Rectal smooth muscle tissue (tissue), 1 donor: Measurements from ENCODE around the gene ADAMTS13.
"Not testable (repeated sequence)": the region's sequence is repeated elsewhere in the genome, so short reads cannot be mapped to it uniquely, and the experiment has no call there.

ENCODE experiments used
- H3K27ac ChIP-seq: one replicate; pipeline ENCODE4 v1.7.0; 2013; ENCODE audit warnings: low read depth, low read length, inconsistent platforms
- H3K27me3 ChIP-seq: one replicate; pipeline ENCODE4 v1.7.0; 2013; ENCODE audit warnings: low read length; ENCODE audit not compliant: control insufficient read depth, insufficient read depth
- H3K36me3 ChIP-seq: one replicate; pipeline ENCODE4 v1.7.0; 2013; ENCODE audit warnings: low read length; ENCODE audit not compliant: control insufficient read depth, insufficient read depth
- H3K4me1 ChIP-seq: one replicate; pipeline ENCODE4 v1.7.0; 2013; ENCODE audit warnings: low read length; ENCODE audit not compliant: control insufficient read depth, insufficient read depth
- H3K4me3 ChIP-seq: one replicate; pipeline ENCODE4 v1.7.0; 2013; ENCODE audit warnings: low read length
- H3K9ac ChIP-seq: one replicate; pipeline ENCODE4 v1.7.0; 2013; ENCODE audit warnings: low read length

ADAMTS13 gene

GRCh38 chr9:133383438-133383837, 38.7 kb upstream of the ADAMTS13 start:
- Histone ChIP-seq H3K27ac (no peak overlapping the region), H3K4me3 (no peak overlapping the region)

DNA sequence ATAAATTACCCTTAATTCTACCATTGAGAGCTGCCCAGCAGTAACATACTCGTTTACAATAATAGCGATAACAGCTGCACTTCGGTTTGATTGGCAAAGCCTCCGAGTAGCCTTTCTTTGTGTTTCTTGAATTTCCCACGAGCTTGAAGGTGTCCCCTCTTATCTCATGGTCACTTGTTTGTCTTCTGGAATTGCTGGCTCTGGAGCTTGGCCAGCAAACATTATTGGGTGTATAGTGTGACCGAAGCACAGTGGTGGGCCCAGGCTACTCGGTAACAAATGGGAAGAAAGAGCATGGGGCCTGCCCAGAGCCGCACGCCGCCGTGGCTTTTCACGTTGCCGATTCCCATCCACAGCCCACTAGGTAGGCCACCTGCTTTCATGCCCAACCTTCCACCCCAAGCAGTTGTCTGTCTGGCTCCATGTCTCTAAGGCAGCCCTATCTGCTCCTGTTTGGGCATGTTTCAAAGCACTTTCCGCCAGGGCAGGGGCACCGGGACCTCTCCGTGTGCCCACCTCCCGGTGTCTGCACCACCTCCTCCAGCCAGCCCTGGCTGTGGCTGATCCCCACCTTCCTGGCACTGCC, 37.3 kb upstream of the ADAMTS13 start:
- Histone ChIP-seq H3K36me3 (no peaks in the 10 kb centered on the region), H3K9ac (no peak overlapping the region), H3K27ac (no peak overlapping the region), H3K4me3 (no peak overlapping the region), H3K27me3 (no peaks in the 10 kb centered on the region), H3K4me1 (no peaks in the 10 kb centered on the region)

More at GRCh38 chr9:133383438-133383837, 38.7 kb upstream of the ADAMTS13 start:
- Histone ChIP-seq H3K4me1 (no peaks in the 10 kb centered on the region), H3K36me3 (no peaks in the 10 kb centered on the region), H3K9ac (no peak overlapping the region), H3K27me3 (no peaks in the 10 kb centered on the region)

DNA sequence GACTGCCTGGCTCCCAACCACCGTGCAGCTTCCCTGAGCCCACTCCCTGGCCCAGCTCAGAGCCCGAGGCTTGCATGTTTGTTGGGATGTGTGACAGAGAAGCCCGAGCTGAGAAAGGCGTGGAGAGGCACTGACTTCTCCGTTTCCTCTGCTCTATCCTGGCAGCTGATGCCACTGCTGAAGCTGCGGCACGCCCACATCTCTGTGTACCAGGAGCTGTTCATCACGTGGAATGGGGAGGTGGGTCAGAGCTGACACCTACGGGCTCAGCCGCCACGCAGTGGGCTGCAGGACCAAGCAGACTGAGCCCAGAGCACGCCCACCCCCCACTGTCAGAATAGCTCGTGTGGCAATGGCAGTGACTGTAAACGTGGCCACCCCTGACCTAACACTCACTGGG, 36.7 kb upstream of the ADAMTS13 start:
- Histone ChIP-seq H3K9ac (no peak overlapping the region), H3K27ac (no peak overlapping the region), H3K27me3 (no peaks in the 10 kb centered on the region), H3K36me3 (no peaks in the 10 kb centered on the region), H3K4me3 (no peak overlapping the region), H3K4me1 (no peaks in the 10 kb centered on the region)

DNA sequence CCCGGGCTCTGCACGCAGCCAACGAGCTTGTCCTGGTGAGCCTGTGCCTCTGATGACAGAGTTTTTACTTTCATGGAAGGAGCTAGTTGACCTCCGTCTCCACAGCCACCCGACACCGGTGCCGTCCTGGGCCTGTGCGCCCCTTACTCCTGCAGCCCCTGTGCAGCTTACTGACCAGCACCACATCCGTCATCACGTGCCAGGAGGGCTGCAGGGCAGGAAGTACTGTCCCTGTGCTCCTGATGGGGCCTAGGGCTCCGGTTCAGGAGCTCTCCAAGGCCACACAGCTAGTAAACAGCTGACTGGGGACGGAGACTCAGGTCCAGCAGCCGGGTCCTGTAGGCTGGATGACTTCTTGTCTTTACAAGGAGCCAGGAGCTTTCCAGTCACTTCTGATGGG, 35.8 kb upstream of the ADAMTS13 start:
- Histone ChIP-seq H3K36me3 (no peaks in the 10 kb centered on the region), H3K27ac (no peak overlapping the region), H3K4me3 (no peak overlapping the region), H3K9ac (no peak overlapping the region), H3K27me3 (no peaks in the 10 kb centered on the region), H3K4me1 (no peaks in the 10 kb centered on the region)

DNA sequence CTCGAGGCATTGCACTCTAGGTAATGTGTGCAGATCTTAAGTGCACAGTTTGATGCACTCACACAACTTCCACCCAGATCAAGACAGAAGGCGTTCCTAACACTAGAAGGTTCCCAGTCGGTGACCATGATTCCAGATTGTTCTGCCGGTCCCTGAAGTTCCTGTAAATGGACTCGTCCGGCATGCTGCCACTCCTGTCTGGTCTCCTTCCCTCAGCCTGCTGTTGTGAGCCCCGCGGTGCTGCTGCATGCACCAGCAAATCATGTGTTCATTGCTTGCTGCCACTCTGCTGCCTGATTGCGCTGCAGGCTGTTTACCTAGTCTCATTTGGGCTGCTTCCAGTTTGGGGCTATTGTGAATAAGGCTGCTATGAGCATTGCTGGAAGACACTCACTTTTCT, 34.5 kb upstream of the ADAMTS13 start:
- Histone ChIP-seq H3K4me3 (no peak overlapping the region), H3K27me3 (no peaks in the 10 kb centered on the region), H3K4me1 (no peaks in the 10 kb centered on the region), H3K9ac (no peak overlapping the region), H3K27ac (no peak overlapping the region), H3K36me3 (no peaks in the 10 kb centered on the region)

DNA sequence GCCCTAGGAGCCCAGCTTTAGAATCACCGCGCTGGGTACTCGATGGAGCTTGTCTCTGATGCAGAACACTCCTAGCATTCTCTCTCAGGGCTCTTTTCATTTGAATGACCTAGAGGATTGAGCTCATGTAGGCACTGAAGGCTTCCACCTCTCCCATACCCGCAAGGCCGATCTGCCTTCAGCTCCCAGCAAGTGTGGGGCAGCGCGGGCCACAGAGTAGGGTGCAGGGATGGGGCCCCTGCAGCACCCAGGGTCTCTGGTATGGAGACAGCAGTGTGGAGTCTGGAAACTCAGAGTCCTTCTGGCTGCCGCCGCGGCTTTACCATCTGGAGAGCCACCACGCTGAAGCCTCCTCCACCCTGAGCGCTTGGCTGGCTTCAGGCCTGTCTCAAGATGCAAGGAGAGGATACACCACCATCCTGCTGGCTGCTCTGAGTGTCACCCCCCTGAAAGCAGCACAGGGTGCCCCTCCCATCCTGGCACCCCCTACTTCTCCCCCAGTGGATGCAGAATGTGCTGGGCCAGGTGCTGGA, 33.1 kb upstream of the ADAMTS13 start:
- Histone ChIP-seq H3K4me1 (no peaks in the 10 kb centered on the region), H3K9ac (no peak overlapping the region), H3K36me3 (no peaks in the 10 kb centered on the region), H3K27me3 (no peaks in the 10 kb centered on the region), H3K4me3 (no peak overlapping the region), H3K27ac (no peak overlapping the region)

DNA sequence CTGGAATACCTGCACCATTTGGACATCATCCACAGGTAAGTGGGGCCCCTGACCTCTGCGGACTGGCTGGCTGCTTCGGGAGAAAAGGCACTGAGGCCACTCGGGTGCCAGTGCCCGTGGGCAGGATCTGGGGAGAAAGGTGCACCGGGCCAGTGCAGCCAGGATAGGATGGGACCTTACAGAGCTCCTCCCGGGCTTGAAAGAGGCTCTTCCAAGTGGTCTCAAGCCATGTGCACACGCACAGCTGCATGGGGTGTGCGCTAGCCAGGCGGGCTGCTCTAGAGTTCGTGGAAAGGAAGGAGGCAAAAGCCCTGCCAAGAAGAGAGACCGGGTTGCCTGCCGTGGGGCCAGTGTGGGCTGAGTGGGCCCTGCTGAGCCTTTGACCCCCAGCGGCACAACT, 32.6 kb upstream of the ADAMTS13 start:
- no peaks in the 10 kb centered on the region for H3K4me1 ChIP-seq
- H3K36me3 ChIP-seq = no peaks in the 10 kb centered on the region
- no peak overlapping the region for H3K9ac ChIP-seq
- H3K4me3 ChIP-seq = no peak overlapping the region
- H3K27ac ChIP-seq = no peak overlapping the region
- no peaks in the 10 kb centered on the region for H3K27me3 ChIP-seq

DNA sequence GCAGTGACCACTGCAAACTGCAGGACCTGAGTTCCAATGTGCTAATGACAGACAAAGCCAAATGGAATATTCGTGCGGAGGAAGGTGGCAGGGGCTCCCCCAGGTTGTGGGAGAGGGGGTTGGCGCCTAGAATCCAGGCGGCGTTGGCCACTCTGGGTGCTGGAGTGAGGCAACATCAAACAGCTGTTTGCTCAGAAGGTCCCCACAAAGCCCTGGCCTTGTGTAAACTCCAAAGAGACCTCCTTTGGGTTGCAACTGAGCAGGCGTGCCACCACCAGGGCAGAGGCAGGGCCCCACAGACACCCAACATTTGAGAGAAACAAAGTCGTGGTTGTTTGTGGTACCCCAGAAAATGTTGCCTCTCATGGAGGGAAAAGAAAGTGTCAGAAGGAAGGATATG, 31.5 kb upstream of the ADAMTS13 start:
- H3K27ac ChIP-seq = no peak overlapping the region
- H3K27me3 ChIP-seq = peaks cover 2% of the 10 kb centered on the region
- no peak overlapping the region for H3K9ac ChIP-seq
- H3K36me3 ChIP-seq = no peaks in the 10 kb centered on the region
- no peaks in the 10 kb centered on the region for H3K4me1 ChIP-seq
- no peak overlapping the region for H3K4me3 ChIP-seq

DNA sequence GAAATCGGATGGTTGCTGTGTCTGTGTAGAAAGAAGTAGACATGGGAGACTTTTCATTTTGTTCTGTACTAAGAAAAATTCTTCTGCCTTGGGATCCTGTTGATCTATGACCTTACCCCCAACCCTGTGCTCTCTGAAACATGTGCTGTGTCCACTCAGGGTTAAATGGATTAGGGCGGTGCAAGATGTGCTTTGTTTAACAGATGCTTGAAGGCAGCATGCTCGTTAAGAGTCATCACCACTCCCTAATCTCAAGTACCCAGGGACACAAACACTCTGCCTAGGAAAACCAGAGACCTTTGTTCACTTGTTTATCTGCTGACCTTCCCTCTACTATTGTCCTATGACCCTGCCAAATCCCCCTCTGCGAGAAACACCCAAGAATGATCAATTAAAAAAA, 30.7 kb upstream of the ADAMTS13 start:
- H3K27ac ChIP-seq, H3K36me3 ChIP-seq, H3K9ac ChIP-seq, H3K4me1 ChIP-seq, H3K4me3 ChIP-seq, H3K27me3 ChIP-seq: not testable (repeated sequence)

DNA sequence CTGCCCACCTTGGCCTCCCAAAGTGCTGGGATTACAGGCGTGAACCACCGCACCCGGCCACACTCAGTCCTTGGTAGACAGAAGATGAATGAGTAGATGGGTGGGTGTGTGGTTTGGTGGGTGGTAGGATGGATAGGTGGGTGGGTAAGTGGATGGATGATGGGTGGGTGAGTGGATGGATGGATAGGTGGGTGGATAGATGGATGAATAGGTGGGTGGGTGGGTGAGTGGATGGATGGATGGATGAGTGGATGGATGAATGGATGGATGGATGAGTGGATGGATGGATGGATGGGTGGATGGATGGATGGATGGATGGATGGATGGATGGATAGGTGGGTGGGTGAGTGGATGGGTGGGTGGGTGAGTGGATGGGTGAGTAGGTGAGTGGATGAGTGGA, 29.9 kb upstream of the ADAMTS13 start:
- not testable (repeated sequence) for H3K27ac ChIP-seq, H3K9ac ChIP-seq, H3K36me3 ChIP-seq, H3K4me1 ChIP-seq, H3K4me3 ChIP-seq, H3K27me3 ChIP-seq

DNA sequence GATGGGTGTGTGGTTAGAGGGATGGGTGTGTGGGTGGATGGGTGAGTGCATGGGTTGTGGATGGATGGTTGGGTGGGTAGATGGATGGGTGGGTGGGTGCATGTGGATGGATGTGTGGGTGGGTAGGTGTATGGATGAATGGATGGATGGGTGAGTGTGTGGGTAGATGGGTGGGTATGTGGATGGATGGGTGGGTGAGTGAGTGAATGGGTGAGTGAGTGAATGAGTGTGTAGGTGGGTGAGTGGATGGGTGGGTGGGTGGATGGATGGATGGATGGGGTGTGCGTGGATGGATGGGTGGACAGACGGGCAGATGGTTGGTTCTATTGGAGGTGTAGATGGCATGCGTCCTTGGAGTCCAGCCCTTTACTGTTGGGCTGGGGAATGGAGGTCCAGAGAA, 28.8 kb upstream of the ADAMTS13 start:
- peaks cover 2% of the 10 kb centered on the region for H3K27me3 ChIP-seq
- no peaks in the 10 kb centered on the region for H3K36me3 ChIP-seq
- H3K4me1 ChIP-seq = no peaks in the 10 kb centered on the region
- no peak overlapping the region for H3K27ac ChIP-seq
- H3K4me3 ChIP-seq = no peak overlapping the region
- H3K9ac ChIP-seq = no peak overlapping the region

DNA sequence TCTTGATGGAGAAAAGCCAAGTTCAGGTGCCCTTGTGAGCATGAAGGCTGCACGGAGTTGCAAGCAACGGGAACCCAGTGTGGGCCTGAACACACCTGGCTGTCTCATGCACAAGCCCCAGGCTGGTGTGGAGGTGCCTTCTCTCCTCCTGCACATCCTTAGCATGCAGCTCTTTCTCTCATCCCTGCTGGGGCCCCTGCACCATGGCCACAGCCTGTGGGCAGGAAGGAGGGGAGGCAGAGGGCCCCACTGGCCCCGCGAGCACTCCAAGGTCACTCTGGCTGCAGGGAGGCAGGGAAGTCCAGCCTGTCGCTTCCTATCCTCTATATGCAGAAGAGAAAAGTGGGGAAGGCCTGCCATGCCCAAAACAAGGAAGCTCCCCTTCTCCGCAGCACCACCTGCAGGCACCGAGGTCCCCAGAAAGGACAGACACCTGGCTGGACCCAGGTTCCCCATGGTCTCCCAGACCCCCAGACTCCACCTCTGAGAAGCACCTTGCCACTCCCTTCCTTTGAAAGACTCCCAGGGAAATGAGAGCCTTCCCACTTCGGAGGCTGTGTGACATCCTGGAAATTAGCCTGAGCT, 27.4 kb upstream of the ADAMTS13 start:
- peaks cover 2% of the 10 kb centered on the region for H3K27me3 ChIP-seq
- H3K9ac ChIP-seq = no peak overlapping the region
- no peaks in the 10 kb centered on the region for H3K36me3 ChIP-seq
- no peaks in the 10 kb centered on the region for H3K4me1 ChIP-seq
- no peak overlapping the region for H3K4me3 ChIP-seq
- H3K27ac ChIP-seq = no peak overlapping the region

- H3K4me3 ChIP-seq = no peak overlapping the region
- no peak overlapping the region for H3K27ac ChIP-seq
- no peak overlapping the region for H3K9ac ChIP-seq
- H3K36me3 ChIP-seq = no peaks in the 10 kb centered on the region
- no peaks in the 10 kb centered on the region for H3K4me1 ChIP-seq
- peaks cover 2% of the 10 kb centered on the region for H3K27me3 ChIP-seq
Observed at GRCh38 chr9:133396952-133397351, 25.2 kb upstream of the ADAMTS13 start.
